Tracheal epithelial cell (primary cell): Measurements from ENCODE around the gene PI4KB. TPM values are rescaled to one million over a fixed set of nuclear protein-coding genes. Genes with fewer than 3 reads are reported as not detected.

Experiments
- total RNA-seq: library from RNA; depleted of rRNA; stranded (reverse); fragments of >200 nt; gene quantifications from 2 replicates; pipeline ENCODE4 v1.2.1, GENCODE V29; 2014

The PI4KB gene
- 22.0 and 28.0 TPM in 2 replicates for total RNA-seq

GRCh38 chr1:151327223-151327902 is at the start of gene PI4KB:
Gene PI4KB (minus strand): TSS chr1:151327416. CDS start chr1:151316481, 10,935 bp downstream.

GRCh38 chr1:151372058-151372934 is 45.1 kb upstream of the PI4KB start, which contains the start of gene SELENBP1:
Gene SELENBP1 (minus strand): TSS chr1:151372705. CDS start chr1:151372641, 64 bp downstream.

GRCh38 chr1:151346769-151347522 is 19.7 kb upstream of the PI4KB start, which contains the start of gene RFX5:
Gene RFX5 (minus strand): TSS chr1:151347252. CDS start chr1:151346320, 932 bp downstream.

GRCh38 chr1:151281969-151282882 is 45.0 kb downstream of the PI4KB start, which contains the start of gene ZNF687:
Gene ZNF687 (plus strand): TSS chr1:151282299. CDS start chr1:151286292, 3,993 bp downstream.

GRCh38 chr1:151254217-151255213 is 72.7 kb downstream of the PI4KB start, which contains the start of gene PSMD4:
Gene PSMD4 (plus strand): TSS chr1:151254734. CDS start chr1:151254783, 49 bp downstream.

Other genes starting within 250 kb of the PI4KB start
- gene SEMA6C, start 180.8 kb downstream of the PI4KB start, total RNA-seq = 0.21 and 0.48 TPM in 2 replicates
- gene TNFAIP8L2, start 170.8 kb downstream of the PI4KB start, total RNA-seq = not detected in 2 replicates
- gene LYSMD1, start 161.5 kb downstream of the PI4KB start, total RNA-seq = 4.8 and 7.9 TPM in 2 replicates
- 20.2 and 26.4 TPM in 2 replicates for gene SCNM1, start 161.3 kb downstream of the PI4KB start, total RNA-seq
- not detected in 2 replicates for gene TMOD4, start 151.4 kb downstream of the PI4KB start, total RNA-seq
- gene VPS72, start 137.2 kb downstream of the PI4KB start, total RNA-seq = 58.2 and 79.0 TPM in 2 replicates
- gene PIP5K1A, start 128.9 kb downstream of the PI4KB start, total RNA-seq = 48.0 and 60.2 TPM in 2 replicates
- 171 and 208 TPM in 2 replicates for gene PSMD4, start 72.7 kb downstream of the PI4KB start, total RNA-seq
- 10.9 and 11.3 TPM in 2 replicates for gene ZNF687, start 45.1 kb downstream of the PI4KB start, total RNA-seq
- 19.0 and 68.0 TPM in 2 replicates for gene RFX5, start 19.8 kb upstream of the PI4KB start, total RNA-seq
- gene SELENBP1, start 45.3 kb upstream of the PI4KB start, total RNA-seq = 3.6 and 8.5 TPM in 2 replicates
- 319 and 373 TPM in 2 replicates for gene PSMB4, start 72.2 kb upstream of the PI4KB start, total RNA-seq
- 6.8 and 11.3 TPM in 2 replicates for gene POGZ, start 132.1 kb upstream of the PI4KB start, total RNA-seq
- 3.4 and 4.6 TPM in 2 replicates for gene CGN, start 184.0 kb upstream of the PI4KB start, total RNA-seq
- 15.1 and 50.6 TPM in 2 replicates for gene TUFT1, start 212.9 kb upstream of the PI4KB start, total RNA-seq